Endothelial cell of umbilical vein (primary cell): ENCODE data around the gene KIF5C. TPM values are rescaled to one million over a fixed set of nuclear protein-coding genes. Genes with fewer than 3 reads are reported as not detected.

ENCODE experiments used
- BruUV-seq: library from RNA; stranded (reverse); fragments of 400-500 nt; replicated peaks from 2 replicates; lab custom pipeline; 2021; lab: Mats Ljungman, UMichigan
- CTCF ChIA-PET: fragments of 300-600, 350-600 bp; sonication (Branson Sonifier 250); formaldehyde crosslinking; loops from one replicate; lab custom pipeline; 2021; ENCODE audit warnings: antibody characterized with exemption, inconsistent platforms; lab: Charles Lee
- POLR2A ChIA-PET: fragments of 300-600, 350-600 bp; sonication (Branson Sonifier 250); formaldehyde crosslinking; loops from one replicate; lab custom pipeline; 2021; ENCODE audit warnings: antibody characterized with exemption, inconsistent platforms; lab: Charles Lee
- DNase-seq: peaks from one replicate; pipeline ENCODE4 v3.0.0-alpha.2; 2011; ENCODE audit warnings: low read depth, low spot score
- FAIRE-seq: peaks from 2 replicates; lab custom pipeline; 2011; peaks lifted over from hg19 to GRCh38; lab: Jason Lieb, UNC
- H2AFZ ChIP-seq: 2 replicates; pipeline ENCODE4 v1.6.0; 2012; ENCODE audit warnings: low read depth, low read length, control low read depth, inconsistent platforms
- H3K27ac ChIP-seq: 2 replicates; pipeline ENCODE4 v1.5.1; 2011; ENCODE audit warnings: low read depth, mild to moderate bottlenecking, control low read depth, low read length, moderate library complexity; ENCODE audit not compliant: insufficient read depth
- H3K27me3 ChIP-seq, 2 experiments: 2 replicates each; pipeline versions ENCODE4 v1.6.0 to v1.6.1; 2011; ENCODE audit warnings: low read length in 2 of 2, mixed read lengths in 1 of 2; ENCODE audit not compliant: control insufficient read depth in 2 of 2, insufficient read depth in 2 of 2
- H3K36me3 ChIP-seq, 2 experiments: 2 replicates in 1 of 2; 3 replicates in 1 of 2; pipeline ENCODE4 v1.5.1; 2011; ENCODE audit warnings: low read length in 2 of 2, mild to moderate bottlenecking in 1 of 2, moderate library complexity in 1 of 2; ENCODE audit not compliant: control insufficient read depth in 2 of 2, insufficient read depth in 2 of 2; ENCODE audit errors: extremely low read depth in 1 of 2
- H3K4me1 ChIP-seq: 3 replicates; pipeline ENCODE4 v1.5.1; 2011; ENCODE audit warnings: mild to moderate bottlenecking, low read length; ENCODE audit not compliant: control insufficient read depth, insufficient read depth; ENCODE audit errors: extremely low read depth
- H3K4me2 ChIP-seq: 2 replicates; pipeline ENCODE4 v1.6.1; 2011; ENCODE audit warnings: low read length, control low read depth, mixed read lengths; ENCODE audit not compliant: insufficient read depth
- H3K4me3 ChIP-seq, 3 experiments: fragments of 200-600 bp in 1 of 3; sonication (generic), shearing (Covaris generic) in 1 of 3; replicated peaks in 1 of 3; 2 replicates each; pipeline ENCODE4 v1.5.1; 2011 to 2016; ENCODE audit warnings: control low read depth in 3 of 3, low read length in 3 of 3, mild to moderate bottlenecking in 2 of 3, inconsistent platforms in 1 of 3, low read depth in 1 of 3, moderate library complexity in 1 of 3; ENCODE audit not compliant: insufficient read depth in 1 of 3
- H3K79me2 ChIP-seq: 2 replicates; pipeline ENCODE4 v1.6.0; 2012; ENCODE audit warnings: low read length, inconsistent platforms; ENCODE audit not compliant: control insufficient read depth, insufficient read depth
- H3K9ac ChIP-seq: replicated peaks from 2 replicates; pipeline ENCODE3; 2011; ENCODE audit warnings: low read length, control low read depth; ENCODE audit not compliant: insufficient read depth; ENCODE audit errors: extremely low read depth
- H3K9me1 ChIP-seq: replicated peaks from 3 replicates; pipeline ENCODE4 v1.6.0; 2011; ENCODE audit warnings: mild to moderate bottlenecking, low read length; ENCODE audit not compliant: control insufficient read depth, insufficient read depth; ENCODE audit errors: extremely low read depth
- H3K9me3 ChIP-seq: replicated peaks from 2 replicates; pipeline ENCODE4 v1.5.1; 2012; ENCODE audit warnings: low read length, inconsistent platforms; ENCODE audit not compliant: control insufficient read depth, insufficient read depth
- H4K20me1 ChIP-seq: replicated peaks from 2 replicates; pipeline ENCODE3; 2011; ENCODE audit warnings: mild to moderate bottlenecking, low read length; ENCODE audit not compliant: control insufficient read depth, insufficient read depth; ENCODE audit errors: extremely low read depth
- EZH2 ChIP-seq: IDR thresholded peaks from 2 replicates; pipeline ENCODE4 v1.6.1; 2012; ENCODE audit warnings: borderline replicate concordance, low read depth, mild to moderate bottlenecking, moderate library complexity, low read length, inconsistent platforms; ENCODE audit not compliant: severe bottlenecking
- FOS ChIP-seq: IDR thresholded peaks from 2 replicates; pipeline ENCODE4 v1.6.1; 2011; ENCODE audit warnings: mild to moderate bottlenecking, low read length, moderate library complexity, borderline replicate concordance; ENCODE audit not compliant: insufficient read depth
- GATA2 ChIP-seq: IDR thresholded peaks from 2 replicates; pipeline ENCODE4 v1.7.0; 2011; ENCODE audit warnings: low read depth, mild to moderate bottlenecking, moderate library complexity, mixed read lengths, low read length; ENCODE audit not compliant: insufficient read length, insufficient read depth
- JUN ChIP-seq: IDR thresholded peaks from 2 replicates; pipeline ENCODE4 v1.6.1; 2011; ENCODE audit warnings: borderline replicate concordance, low read depth; ENCODE audit not compliant: insufficient read length, insufficient read depth
- MYC ChIP-seq: IDR thresholded peaks from one replicate; pipeline ENCODE4 v1.6.1; 2011; ENCODE audit warnings: mild to moderate bottlenecking, low read depth, low read length
- POLR2A ChIP-seq: IDR thresholded peaks from 2 replicates; pipeline ENCODE4 v1.6.1; 2012; ENCODE audit warnings: low read depth, mild to moderate bottlenecking, control low read depth, low read length
- POLR2AphosphoS5 ChIP-seq: IDR thresholded peaks from 2 replicates; pipeline ENCODE4 v1.6.1; 2012; ENCODE audit warnings: low read depth, mild to moderate bottlenecking, control low read depth, low read length, moderate library complexity; ENCODE audit not compliant: insufficient read depth
- dilution Hi-C: fragments of 300-500 bp; cut with MboI; formaldehyde crosslinking; loops from one replicate; pipeline ENCODE4 v1.15.0; 2019; ENCODE audit warnings: low sequenced_read_pairs; ENCODE audit not compliant: extremely low pct_ligation_motif_present
- intact Hi-C: fragments of 100-400 bp; cut with micrococcal nuclease; formaldehyde crosslinking; loops from one replicate; pipeline ENCODE4 v1.10.0; 2022
- polyA plus RNA-seq, 4 experiments: library from polyadenylated mRNA; depleted of rRNA in 3 of 4; stranded (reverse) in 3 of 4; unstranded in 1 of 4; fragments of >200 nt; gene quantifications; 2 replicates each; pipeline versions ENCODE4 v1.2.1 to v1.2.3, GENCODE V29; 2011 to 2012; ENCODE audit warnings: missing spikeins in 1 of 4
- total RNA-seq: library from RNA; stranded (reverse); gene quantifications from 2 replicates; pipeline ENCODE4 v1.2.3, GENCODE V29; 2021
- TF ChIP-seq, protein P1 (sequence below): IDR thresholded peaks from 2 replicates; pipeline ENCODE4 v1.6.1; 2011; ENCODE audit not compliant: insufficient read depth, insufficient read length
- TF ChIP-seq, protein P2 (sequence below), 2 donors: IDR thresholded peaks; 1 replicate in 1 of 2; 2 replicates in 1 of 2; pipeline ENCODE4 v1.5.1; 2011; ENCODE audit warnings: low read length in 2 of 2, mild to moderate bottlenecking in 2 of 2, moderate library complexity in 2 of 2, control low read depth in 1 of 2, inconsistent platforms in 1 of 2, low read depth in 1 of 2; ENCODE audit not compliant: insufficient read depth in 1 of 2; ENCODE audit errors: extremely low read depth in 1 of 2

KIF5C gene
- total and polyA plus RNA-seq, 2 donors (not counting 3 experiments of a cell fraction or from before 2014, with no cell fraction given) = 0.01 to 0.55 TPM

DNA sequence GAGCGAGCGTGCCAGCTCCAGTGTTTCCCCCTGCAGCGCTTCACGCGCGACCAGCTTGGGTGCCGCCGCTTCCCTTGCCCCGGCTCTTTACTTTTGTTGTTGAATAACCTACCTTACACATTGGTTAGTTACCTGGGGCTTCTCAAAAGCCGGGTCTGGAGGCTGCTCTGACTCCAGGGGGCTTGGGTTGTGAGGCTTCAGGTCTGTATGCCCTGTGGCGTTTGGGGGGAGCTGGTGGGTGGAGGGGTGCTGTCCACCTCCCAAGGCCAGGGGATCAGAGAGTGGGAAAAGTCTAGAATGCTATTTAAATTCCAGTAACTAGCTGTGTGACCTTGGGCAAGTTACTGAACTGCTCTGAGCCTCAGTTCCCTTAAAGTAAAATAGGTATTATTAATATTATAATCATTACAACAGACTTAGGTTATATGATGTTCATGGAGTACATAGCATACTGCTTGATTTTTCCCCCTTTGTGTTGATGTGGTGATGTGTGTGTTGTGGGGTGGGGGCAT is 164.2 kb downstream of the KIF5C start:
- CTCF ChIA-PET = interaction anchor here (0.7 to 1.7 kb wide), 6 partner anchors 9 to 534 kb away, joined by 3 to 7 read pairs (median 4); no protein-coding TSS in a partner anchor
- no peak overlapping the region for H2AFZ ChIP-seq
- no peaks in the 10 kb centered on the region for H3K36me3 ChIP-seq
- H3K79me2 ChIP-seq = no peaks in the 10 kb centered on the region
- TF ChIP-seq FOS (no peak), JUN (no peak), POLR2A (no peak), MYC (no peak), POLR2AphosphoS5 (no peak), GATA2 (no peak), EZH2 (no peak)
- TF ChIP-seq, protein P1, sequence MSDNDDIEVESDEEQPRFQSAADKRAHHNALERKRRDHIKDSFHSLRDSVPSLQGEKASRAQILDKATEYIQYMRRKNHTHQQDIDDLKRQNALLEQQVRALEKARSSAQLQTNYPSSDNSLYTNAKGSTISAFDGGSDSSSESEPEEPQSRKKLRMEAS = no peak
- TF ChIP-seq, protein P2, sequence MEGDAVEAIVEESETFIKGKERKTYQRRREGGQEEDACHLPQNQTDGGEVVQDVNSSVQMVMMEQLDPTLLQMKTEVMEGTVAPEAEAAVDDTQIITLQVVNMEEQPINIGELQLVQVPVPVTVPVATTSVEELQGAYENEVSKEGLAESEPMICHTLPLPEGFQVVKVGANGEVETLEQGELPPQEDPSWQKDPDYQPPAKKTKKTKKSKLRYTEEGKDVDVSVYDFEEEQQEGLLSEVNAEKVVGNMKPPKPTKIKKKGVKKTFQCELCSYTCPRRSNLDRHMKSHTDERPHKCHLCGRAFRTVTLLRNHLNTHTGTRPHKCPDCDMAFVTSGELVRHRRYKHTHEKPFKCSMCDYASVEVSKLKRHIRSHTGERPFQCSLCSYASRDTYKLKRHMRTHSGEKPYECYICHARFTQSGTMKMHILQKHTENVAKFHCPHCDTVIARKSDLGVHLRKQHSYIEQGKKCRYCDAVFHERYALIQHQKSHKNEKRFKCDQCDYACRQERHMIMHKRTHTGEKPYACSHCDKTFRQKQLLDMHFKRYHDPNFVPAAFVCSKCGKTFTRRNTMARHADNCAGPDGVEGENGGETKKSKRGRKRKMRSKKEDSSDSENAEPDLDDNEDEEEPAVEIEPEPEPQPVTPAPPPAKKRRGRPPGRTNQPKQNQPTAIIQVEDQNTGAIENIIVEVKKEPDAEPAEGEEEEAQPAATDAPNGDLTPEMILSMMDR (IDR thresholded peaks at IDR 0.05; ENCODE audit: extremely low read depth in 1 of 2, insufficient read depth in 1 of 2, low read depth in 1 of 2, low read length in 2 of 2) = no peak
- no TSS peak for BruUV-seq
- POLR2A ChIA-PET = no interaction called here
- H3K9me3 ChIP-seq = no peaks in the 10 kb centered on the region
- FAIRE-seq (no peak), DNase-seq (no peak)
- intact Hi-C loops = no loop called here
- peaks cover 22% of the 10 kb centered on the region in 2 experiments for H3K27me3 ChIP-seq
- no peak overlapping the region for H3K4me3 ChIP-seq
- dilution Hi-C loops = no loop called here
- H3K27ac ChIP-seq = no peak overlapping the region
- no peaks in the 10 kb centered on the region for H3K9me1 ChIP-seq
- H3K4me2 ChIP-seq = no peak overlapping the region
- H3K9ac ChIP-seq = no peak overlapping the region
- no peaks in the 10 kb centered on the region for H4K20me1 ChIP-seq
- no peaks in the 10 kb centered on the region for H3K4me1 ChIP-seq
